Measurements from ENCODE around the gene TMEM95.

TMEM95 gene

DNA sequence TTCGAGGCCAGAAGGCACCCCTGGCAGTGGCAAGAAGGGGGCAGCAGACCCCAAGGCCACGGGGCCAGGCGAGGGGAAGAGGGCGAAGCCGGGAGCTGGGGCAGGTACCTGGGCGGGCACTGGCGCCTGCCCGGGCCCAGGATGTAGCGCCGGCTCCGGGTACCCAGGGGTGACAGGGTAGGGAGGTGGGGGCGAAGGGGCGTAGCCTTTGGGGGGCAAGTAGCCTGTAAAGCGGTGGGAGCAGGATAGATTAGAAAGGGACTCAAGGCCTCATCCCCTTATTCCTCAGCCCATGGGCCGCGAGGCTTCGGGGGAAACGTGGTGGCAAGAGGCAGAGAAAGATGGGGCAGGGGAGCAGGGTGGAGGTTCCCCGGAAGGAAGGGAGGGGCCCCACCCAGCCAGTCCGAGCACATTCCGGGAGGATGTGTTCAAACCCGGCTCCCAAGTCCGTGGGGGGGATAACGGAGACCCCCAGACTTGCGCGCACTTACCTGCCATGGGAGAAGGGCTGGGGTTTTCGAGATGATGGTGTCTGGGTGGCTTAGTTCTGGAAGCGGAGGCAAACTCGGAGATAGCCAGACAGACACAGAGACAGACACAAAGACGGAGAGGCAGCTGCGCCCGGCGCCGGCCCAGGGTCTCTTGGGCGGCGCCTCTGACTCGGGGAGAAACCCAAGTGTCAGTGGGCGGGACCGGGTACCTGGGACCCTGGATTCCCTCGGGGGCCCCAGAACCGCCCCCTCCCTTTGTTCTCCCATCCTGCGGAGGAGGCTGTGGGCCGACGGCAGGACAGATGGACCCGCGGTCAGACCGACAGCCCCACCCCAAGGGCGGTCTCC lies 38.9 kb downstream of the TMEM95 start:
- in situ Hi-C loops (cut with MboI; ENCODE audit: low sequenced_read_pairs), result no loop called here

DNA sequence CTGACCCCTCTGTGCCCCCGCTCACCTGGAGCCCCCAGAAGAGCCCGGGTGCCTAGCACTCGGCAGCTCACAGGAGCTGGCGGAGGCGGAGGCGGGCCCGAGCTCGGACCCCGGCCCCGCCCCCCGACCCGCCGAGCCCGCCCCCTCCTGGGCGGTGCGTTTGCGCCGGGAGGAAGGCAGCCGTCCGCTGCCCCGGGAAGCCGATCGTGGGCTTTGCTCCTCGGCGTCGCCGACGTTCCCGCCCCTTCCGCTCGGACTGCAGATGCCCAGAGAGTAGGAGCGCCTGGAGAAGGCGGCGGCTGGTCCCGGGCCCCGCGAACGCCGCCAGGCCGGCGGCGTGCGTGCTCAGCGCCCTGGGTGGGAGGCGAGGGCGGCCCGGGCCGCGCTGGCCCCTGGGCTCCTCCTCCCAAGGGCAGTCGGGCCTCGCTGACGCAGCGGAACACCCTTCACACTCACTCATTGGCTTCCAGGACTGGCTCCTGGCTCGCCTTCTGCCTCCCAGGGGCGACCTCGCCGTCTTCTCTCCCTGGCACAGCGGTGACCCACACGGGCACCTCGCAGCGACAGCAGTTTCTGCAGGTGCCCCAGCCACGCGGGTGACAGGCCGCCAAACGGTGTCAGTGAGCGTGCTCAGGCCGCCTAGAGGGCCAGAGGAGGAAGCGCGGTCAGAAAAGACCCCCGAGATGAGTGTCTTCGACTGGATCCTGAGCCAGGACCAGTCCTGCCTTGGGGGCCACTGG lies 39.7 kb downstream of the TMEM95 start, which contains the start of gene PLSCR3:
PLSCR3 (minus strand) TSS at position 74 of the 740 bp plus-strand sequence. CDS start 415 bp downstream, outside the sequence.
- in situ Hi-C loops (cut with MboI; ENCODE audit: low sequenced_read_pairs), result no loop called here

DNA sequence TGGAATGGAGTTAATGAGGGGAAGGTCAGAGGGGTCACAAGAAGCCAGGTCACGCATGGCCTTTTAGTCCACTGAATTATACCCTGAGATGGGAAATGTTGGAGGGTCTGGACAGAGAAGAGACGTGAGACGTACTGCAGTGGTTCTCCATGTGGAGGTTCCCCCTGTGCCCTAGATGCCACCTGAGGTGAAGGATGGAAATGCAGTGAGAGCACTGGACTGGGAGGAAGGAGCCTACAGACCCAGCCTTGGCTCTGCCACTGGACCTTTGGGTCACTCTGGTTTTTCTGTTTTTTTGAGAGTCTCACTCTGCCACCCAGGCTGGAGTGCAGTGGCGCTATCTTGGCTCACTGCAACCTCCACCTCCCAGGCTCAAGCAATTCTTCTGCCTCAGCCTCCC lies 41.2 kb downstream of the TMEM95 start:
- in situ Hi-C loops (cut with MboI; ENCODE audit: low sequenced_read_pairs), result no loop called here

DNA sequence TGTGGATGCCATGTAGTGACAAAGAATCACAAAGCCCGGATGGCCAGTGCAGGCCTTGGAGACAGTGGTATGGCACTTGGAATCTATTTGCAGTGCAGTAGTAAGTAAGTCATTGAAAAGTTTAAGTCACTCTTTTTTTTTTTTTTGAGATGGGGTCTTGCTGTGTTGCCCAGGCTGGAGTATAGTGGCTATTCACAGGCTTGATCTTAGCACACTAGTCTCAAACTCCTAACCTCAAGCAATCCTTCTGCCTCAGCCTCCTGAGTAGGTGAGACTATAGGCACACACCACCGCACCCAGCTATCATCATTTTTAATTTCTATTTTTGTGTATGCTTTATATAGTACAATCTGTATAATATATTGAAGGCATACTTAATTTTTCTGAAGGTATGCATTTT lies 43.7 kb downstream of the TMEM95 start:
- in situ Hi-C loops (cut with MboI; ENCODE audit: low sequenced_read_pairs), result no loop called here

DNA sequence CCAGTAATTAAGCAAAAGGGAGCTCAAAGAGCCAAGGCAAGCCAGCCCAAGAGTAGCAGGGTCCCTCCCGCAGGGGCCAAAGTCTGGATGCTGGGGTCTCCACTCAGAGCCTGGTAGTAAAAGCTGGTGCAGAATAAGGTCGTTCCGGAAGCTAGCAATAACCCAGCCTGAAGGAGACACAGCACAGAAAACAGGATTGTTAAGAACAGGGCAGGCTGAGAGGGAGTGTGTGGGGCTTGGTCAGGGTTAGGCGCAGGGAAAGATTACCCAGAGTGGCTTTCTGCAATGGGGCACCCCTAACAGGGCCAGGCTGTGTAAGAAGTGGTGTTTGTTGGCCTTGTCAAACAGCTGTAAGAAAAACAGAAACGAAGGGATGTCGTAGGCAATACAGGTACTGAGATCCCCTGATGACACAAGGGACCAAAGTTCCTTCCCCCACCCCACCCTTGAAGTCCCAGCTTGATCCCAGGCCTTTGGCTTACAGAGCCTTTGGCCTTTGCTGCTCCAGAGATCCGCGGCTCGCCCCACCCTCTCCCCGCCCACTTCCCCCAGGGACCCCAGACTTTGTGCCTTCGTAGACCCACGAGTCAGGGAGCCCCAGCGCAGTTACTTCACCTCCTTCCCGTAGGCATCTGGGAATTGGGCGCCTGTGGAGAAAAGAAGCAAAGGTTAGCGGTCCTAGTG lies 48.2 kb downstream of the TMEM95 start:
- in situ Hi-C loops (cut with MboI; ENCODE audit: low sequenced_read_pairs), result no loop called here

DNA sequence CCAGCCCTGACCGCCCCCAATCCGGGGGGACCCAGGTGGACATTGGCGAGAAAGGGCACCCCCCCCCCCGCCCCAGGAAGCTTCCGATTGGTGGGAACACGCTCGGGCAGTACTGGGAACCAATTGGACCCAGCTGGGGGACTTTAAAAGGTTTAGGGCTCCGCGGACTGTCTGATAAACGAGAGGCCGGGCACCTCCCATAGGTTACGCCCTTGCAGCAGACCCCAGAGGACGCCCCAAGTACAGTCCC lies 48.7 kb downstream of the TMEM95 start:
- in situ Hi-C loops (cut with MboI; ENCODE audit: low sequenced_read_pairs), result no loop called here

DNA sequence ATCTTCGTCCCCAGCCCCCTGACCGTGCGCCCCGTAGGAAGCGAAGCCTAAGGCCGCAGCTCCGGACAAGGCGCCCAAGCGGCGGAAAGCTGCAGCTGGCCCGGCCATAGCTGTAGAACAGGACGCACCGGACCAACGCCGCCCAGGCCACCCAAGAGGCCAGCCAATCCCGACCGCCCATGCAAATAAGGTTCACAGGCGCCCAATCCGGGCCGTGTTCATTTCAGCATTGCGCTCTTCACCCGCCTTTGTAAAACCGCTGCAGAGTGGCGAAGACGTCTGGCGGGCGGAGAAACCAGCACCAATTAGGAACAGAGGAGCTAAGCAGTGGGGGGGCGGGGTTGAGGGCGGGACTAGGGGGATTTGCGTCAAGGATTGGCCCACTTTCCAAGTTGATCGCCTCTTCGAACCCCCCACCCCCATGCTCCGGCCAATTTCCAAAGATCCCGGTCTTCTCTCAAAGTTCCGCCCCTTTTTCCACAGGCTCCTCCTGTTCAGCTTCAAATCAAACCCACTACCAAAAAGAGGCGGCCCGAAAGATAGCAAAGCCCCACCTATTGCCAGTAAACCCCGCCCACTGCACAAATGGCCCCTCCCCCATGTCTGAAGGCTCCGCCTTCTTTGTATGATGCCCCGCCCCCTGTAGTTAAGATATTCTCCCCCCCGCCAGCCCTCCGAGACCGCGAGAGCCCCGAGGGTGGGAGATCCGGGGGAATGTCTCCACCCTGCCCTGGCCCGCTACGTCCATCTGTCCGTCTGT lies 49.2 kb downstream of the TMEM95 start, which contains the start of gene TMEM256:
TMEM256 (minus strand) TSS at position 121 of the 760 bp plus-strand sequence; CDS start at position 108, 13 bp downstream.
- in situ Hi-C loops (cut with MboI; ENCODE audit: low sequenced_read_pairs), result no loop called here

DNA sequence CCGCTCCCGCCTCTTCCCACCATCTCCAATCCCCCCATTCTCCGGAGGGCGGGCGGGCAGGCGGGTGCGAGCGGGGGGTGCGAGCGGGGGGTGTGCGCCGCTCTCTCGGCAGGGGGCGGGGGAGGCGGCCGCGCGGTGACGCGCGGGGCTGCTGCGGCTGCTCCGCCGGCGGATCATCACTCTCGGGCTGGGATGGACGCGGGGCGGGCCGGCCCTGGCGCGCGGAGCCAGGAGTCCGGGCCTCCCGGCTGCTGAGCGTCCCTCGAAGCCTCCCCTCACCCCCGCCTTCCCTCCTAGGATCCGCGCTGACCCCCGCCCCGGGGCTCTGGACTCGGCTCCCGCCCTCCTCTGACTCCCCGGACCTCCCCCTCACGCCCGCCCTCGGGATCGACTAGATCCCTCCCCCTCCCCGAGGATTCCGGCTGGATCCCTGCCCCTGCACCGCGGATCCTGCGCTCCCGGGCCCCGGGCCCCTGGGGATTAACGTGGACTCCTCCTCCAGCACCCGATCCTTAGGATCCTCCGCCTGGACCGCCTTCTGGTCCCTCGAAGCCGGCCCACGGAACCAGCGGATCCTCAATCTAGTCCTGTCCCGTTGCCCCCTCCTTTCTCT lies 49.9 kb downstream of the TMEM95 start:
- in situ Hi-C loops (cut with MboI; ENCODE audit: low sequenced_read_pairs), result no loop called here

DNA sequence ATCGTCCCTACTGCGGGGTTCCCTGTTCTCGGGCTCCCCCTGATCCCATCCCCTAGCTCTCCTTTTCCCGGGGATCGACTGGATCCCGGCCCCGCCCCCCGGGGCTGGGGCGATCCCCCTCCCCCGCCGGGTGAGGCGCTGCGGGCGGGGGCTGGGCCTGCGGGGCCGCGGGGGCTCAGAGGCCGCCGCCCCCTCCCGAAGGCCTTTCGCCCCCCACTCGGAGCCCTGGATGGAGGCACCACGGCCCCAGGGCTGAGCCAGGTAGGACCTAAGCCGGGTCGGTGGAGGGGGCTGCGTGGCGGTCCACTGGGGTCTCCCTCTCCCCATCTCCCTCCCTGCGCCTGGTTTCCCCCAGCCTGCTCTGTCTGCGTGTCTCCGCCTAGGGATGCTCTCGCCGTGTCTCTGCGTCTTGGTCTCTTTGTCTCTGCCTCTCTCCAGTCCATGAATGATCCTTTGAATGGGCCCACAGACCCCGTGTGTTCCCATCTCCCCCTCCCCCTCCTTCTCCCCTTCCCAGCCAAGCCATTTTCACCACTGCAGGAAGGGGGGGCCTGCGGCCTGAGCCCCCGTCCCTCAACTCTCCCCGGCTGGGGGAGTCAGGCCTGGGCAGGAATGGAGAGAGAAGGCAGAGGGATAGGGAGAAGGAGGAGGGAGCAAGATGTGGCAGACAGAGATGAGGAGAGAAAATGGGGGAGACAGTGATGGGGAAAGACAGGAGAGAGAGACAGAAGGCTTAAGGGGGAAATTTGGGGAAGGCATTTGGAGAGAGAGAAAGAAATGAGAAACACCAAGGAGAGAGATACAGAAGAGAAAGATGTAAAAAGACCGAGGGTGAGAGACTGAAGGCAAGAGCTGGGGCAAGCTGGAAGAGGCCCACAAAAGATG lies 50.6 kb downstream of the TMEM95 start:
- in situ Hi-C loops (cut with MboI; ENCODE audit: low sequenced_read_pairs), result no loop called here

DNA sequence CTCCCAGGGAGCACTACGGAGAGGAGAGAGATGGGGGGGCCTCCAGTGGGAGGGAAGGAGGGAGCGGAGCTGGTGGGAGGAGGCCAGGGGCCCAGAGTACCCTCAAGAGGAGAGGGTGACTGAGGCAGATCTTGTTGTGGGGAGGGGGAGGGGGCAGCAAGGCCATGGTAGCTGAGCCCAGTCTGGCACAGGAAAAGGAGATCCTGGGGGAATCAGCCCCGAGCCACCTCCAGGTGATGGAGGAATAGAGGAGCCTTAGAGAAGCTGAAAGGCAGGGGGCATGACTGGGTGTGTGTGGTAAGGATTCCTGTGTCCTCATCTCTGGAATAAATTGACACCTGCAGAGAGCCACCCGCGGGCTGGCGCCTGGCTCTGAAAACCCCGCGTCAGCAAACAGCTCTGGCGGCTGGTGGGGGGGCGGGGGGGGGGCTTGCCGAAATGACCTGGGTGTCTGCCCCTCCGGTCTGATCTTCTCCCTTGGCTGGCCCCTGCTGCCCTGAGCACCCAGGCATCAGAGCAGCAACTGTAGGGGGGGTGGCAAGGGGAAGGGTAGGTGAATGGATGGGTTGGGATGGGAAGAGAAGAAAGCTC lies 51.4 kb downstream of the TMEM95 start:
- in situ Hi-C loops (cut with MboI; ENCODE audit: low sequenced_read_pairs), result no loop called here

Measured in HL-60/S4 treated with phorbol 12-myristate 13-acetate at 8.2 ng/mL for 4 days and 3 days (cell line).